K562 (cell line): Measurements from ENCODE around the gene RPS6KA4. TPM values are rescaled to one million over a fixed set of nuclear protein-coding genes. Genes with fewer than 3 reads are reported as not detected.

Experiments used
- BMI1 ChIP-seq: fragments of 150-350 bp; IDR thresholded peaks from 2 replicates; pipeline ENCODE4 v1.6.1; 2014; ENCODE audit warnings: low read length
- ELF1 ChIP-seq: fragments of 200-800 bp; sonication (Bioruptor generic); IDR thresholded peaks from 2 replicates; pipeline ENCODE4 v1.6.1; 2016; ENCODE audit warnings: missing genetic modification characterization, missing compliant biosample characterization
- SMAD2 ChIP-seq: fragments of 150-350 bp; IDR thresholded peaks from 2 replicates; pipeline ENCODE4 v1.6.1; 2014; ENCODE audit warnings: low read depth, mild to moderate bottlenecking, low read length
- SMARCA4 ChIP-seq: fragments of 450-650 bp; IDR thresholded peaks from 2 replicates; pipeline ENCODE4 v1.6.1; 2016
- polyA plus RNA-seq, 8 experiments: library from polyadenylated mRNA; depleted of rRNA in 4 of 8; stranded (reverse) in 5 of 8; unstranded in 3 of 8; fragments of >200 nt; fragmentation: Nextera tagmentation in 2 of 8; fragmentation: Illumina TruSeq in 1 of 8; extraction: Ambion mirVana in 2 of 8; extraction: Trizol in 1 of 8; gene quantifications; 2 replicates each; pipeline versions ENCODE4 v1.2.1 to v1.2.3, GENCODE V29; 2011 to 2014; ENCODE audit warnings: inconsistent platforms in 1 of 8, missing spikeins in 1 of 8
- total RNA-seq, 7 experiments: library from RNA; depleted of rRNA in 6 of 7; stranded (reverse); fragments of >200 nt in 6 of 7; fragmentation: Illumina TruSeq in 2 of 7; extraction: Trizol in 2 of 7; gene quantifications; 2 replicates each; pipeline versions ENCODE4 v1.2.1 to v1.2.3, GENCODE V29; 2011 to 2021; ENCODE audit warnings: low replicate concordance in 1 of 7
- TF ChIP-seq, protein P1 (sequence below): sonication (generic); formaldehyde crosslinking; IDR thresholded peaks from 2 replicates; pipeline ENCODE4 v1.8.0; 2022; ENCODE audit warnings: mild to moderate bottlenecking, low read depth, missing genetic modification reagents
- TF ChIP-seq, protein P2 (sequence below): fragments of 450-650 bp; IDR thresholded peaks from 2 replicates; pipeline ENCODE4 v1.6.1; 2016; ENCODE audit warnings: missing biosample characterization, missing genetic modification characterization
- TF ChIP-seq, protein P3 (sequence below): fragments of 250-450 bp; sonication (Bioruptor Pico); IDR thresholded peaks from 2 replicates; pipeline ENCODE4 v1.4.0; 2020; ENCODE audit warnings: borderline replicate concordance
- TF ChIP-seq, protein P4 (sequence below): fragments of 250-450 bp; sonication (Bioruptor Pico); IDR thresholded peaks from 2 replicates; pipeline ENCODE4 v1.4.0; 2020; ENCODE audit warnings: mild to moderate bottlenecking, moderate library complexity, borderline replicate concordance
- TF ChIP-seq, protein P5 (sequence below): fragments of 250-450 bp; sonication (Bioruptor Pico); IDR thresholded peaks from 2 replicates; pipeline ENCODE4 v1.4.0; 2020
- TF ChIP-seq, protein P6 (sequence below): sonication (generic); formaldehyde crosslinking; IDR thresholded peaks from 2 replicates; pipeline ENCODE4 v1.8.0; 2023; ENCODE audit warnings: missing genetic modification reagents, mild to moderate bottlenecking, borderline replicate concordance
- TF ChIP-seq, protein P7 (sequence below): sonication (generic); formaldehyde crosslinking; IDR thresholded peaks from 2 replicates; pipeline ENCODE4 v1.9.0; 2022; ENCODE audit warnings: mild to moderate bottlenecking, missing genetic modification reagents
- TF ChIP-seq, protein P8 (sequence below): fragments of 250-450 bp; sonication (Bioruptor Pico); IDR thresholded peaks from 2 replicates; pipeline ENCODE4 v1.6.1; 2021; ENCODE audit warnings: mild to moderate bottlenecking

The RPS6KA4 gene
- total and polyA plus RNA-seq, 9 of the 15 experiments (the other 6 are each of a cell fraction or from before 2014, with no cell fraction given), result 0.15 to 23.8 (median 9.8) TPM

DNA sequence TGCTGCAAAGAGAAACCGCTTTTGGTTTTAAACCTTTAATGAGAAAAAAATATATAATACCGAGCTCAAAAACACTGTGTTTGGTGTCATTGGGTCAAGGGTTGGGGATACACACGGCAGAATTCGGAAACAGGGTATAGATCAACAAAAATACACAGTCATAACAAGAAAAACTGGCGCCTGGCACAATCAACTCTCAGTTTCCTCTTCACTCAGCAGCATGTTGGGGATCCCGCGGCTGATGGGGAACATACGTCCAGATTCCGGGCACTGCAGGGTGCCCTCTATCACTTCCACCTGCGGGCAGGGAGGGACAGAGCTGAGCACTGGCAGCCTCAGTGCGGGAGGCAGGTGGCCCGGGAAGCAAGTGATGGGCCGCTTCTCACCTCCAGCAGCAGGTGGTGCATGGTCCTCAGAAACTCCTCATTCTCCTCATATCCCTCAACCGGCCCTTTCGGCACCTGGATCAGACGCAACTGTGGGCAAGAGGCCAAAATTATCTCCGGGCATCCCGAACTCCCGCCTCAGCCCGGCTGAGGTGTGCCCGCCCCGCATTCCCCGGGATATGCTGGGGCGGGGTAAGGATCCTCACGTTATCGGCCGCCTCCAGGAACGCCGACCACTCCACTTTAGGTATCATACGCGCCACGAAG, 42.2 kb upstream of the RPS6KA4 start (continued):
- TF ChIP-seq, protein P1, sequence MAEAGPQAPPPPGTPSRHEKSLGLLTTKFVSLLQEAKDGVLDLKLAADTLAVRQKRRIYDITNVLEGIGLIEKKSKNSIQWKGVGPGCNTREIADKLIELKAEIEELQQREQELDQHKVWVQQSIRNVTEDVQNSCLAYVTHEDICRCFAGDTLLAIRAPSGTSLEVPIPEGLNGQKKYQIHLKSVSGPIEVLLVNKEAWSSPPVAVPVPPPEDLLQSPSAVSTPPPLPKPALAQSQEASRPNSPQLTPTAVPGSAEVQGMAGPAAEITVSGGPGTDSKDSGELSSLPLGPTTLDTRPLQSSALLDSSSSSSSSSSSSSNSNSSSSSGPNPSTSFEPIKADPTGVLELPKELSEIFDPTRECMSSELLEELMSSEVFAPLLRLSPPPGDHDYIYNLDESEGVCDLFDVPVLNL (CRISPR knock-in tag), result 0 out of 2 replicates have a peak, but pooled peaks have one; percentile 16
- TF ChIP-seq, protein P2, sequence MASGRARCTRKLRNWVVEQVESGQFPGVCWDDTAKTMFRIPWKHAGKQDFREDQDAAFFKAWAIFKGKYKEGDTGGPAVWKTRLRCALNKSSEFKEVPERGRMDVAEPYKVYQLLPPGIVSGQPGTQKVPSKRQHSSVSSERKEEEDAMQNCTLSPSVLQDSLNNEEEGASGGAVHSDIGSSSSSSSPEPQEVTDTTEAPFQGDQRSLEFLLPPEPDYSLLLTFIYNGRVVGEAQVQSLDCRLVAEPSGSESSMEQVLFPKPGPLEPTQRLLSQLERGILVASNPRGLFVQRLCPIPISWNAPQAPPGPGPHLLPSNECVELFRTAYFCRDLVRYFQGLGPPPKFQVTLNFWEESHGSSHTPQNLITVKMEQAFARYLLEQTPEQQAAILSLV (tag), result no peak
- TF ChIP-seq SMAD2 (no peak), BMI1 (no peak), SMARCA4 (0 out of 2 replicates have a peak, but pooled peaks have one; percentile 19), ELF1 (tag) (no peak)
- TF ChIP-seq, protein P3, sequence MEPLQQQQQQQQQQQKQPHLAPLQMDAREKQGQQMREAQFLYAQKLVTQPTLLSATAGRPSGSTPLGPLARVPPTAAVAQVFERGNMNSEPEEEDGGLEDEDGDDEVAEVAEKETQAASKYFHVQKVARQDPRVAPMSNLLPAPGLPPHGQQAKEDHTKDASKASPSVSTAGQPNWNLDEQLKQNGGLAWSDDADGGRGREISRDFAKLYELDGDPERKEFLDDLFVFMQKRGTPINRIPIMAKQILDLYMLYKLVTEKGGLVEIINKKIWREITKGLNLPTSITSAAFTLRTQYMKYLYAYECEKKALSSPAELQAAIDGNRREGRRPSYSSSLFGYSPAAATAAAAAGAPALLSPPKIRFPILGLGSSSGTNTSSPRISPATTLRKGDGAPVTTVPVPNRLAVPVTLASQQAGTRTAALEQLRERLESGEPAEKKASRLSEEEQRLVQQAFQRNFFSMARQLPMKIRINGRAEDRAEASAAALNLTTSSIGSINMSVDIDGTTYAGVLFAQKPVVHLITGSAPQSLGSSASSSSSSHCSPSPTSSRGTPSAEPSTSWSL (CRISPR knock-in tag), result no peak
- TF ChIP-seq, protein P4, sequence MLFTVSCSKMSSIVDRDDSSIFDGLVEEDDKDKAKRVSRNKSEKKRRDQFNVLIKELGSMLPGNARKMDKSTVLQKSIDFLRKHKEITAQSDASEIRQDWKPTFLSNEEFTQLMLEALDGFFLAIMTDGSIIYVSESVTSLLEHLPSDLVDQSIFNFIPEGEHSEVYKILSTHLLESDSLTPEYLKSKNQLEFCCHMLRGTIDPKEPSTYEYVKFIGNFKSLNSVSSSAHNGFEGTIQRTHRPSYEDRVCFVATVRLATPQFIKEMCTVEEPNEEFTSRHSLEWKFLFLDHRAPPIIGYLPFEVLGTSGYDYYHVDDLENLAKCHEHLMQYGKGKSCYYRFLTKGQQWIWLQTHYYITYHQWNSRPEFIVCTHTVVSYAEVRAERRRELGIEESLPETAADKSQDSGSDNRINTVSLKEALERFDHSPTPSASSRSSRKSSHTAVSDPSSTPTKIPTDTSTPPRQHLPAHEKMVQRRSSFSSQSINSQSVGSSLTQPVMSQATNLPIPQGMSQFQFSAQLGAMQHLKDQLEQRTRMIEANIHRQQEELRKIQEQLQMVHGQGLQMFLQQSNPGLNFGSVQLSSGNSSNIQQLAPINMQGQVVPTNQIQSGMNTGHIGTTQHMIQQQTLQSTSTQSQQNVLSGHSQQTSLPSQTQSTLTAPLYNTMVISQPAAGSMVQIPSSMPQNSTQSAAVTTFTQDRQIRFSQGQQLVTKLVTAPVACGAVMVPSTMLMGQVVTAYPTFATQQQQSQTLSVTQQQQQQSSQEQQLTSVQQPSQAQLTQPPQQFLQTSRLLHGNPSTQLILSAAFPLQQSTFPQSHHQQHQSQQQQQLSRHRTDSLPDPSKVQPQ (CRISPR knock-in tag), result no peak
- TF ChIP-seq, protein P5, sequence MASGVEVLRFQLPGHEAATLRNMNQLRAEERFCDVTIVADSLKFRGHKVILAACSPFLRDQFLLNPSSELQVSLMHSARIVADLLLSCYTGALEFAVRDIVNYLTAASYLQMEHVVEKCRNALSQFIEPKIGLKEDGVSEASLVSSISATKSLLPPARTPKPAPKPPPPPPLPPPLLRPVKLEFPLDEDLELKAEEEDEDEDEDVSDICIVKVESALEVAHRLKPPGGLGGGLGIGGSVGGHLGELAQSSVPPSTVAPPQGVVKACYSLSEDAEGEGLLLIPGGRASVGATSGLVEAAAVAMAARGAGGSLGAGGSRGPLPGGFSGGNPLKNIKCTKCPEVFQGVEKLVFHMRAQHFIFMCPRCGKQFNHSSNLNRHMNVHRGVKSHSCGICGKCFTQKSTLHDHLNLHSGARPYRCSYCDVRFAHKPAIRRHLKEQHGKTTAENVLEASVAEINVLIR, result no peak
- TF ChIP-seq, protein P6, sequence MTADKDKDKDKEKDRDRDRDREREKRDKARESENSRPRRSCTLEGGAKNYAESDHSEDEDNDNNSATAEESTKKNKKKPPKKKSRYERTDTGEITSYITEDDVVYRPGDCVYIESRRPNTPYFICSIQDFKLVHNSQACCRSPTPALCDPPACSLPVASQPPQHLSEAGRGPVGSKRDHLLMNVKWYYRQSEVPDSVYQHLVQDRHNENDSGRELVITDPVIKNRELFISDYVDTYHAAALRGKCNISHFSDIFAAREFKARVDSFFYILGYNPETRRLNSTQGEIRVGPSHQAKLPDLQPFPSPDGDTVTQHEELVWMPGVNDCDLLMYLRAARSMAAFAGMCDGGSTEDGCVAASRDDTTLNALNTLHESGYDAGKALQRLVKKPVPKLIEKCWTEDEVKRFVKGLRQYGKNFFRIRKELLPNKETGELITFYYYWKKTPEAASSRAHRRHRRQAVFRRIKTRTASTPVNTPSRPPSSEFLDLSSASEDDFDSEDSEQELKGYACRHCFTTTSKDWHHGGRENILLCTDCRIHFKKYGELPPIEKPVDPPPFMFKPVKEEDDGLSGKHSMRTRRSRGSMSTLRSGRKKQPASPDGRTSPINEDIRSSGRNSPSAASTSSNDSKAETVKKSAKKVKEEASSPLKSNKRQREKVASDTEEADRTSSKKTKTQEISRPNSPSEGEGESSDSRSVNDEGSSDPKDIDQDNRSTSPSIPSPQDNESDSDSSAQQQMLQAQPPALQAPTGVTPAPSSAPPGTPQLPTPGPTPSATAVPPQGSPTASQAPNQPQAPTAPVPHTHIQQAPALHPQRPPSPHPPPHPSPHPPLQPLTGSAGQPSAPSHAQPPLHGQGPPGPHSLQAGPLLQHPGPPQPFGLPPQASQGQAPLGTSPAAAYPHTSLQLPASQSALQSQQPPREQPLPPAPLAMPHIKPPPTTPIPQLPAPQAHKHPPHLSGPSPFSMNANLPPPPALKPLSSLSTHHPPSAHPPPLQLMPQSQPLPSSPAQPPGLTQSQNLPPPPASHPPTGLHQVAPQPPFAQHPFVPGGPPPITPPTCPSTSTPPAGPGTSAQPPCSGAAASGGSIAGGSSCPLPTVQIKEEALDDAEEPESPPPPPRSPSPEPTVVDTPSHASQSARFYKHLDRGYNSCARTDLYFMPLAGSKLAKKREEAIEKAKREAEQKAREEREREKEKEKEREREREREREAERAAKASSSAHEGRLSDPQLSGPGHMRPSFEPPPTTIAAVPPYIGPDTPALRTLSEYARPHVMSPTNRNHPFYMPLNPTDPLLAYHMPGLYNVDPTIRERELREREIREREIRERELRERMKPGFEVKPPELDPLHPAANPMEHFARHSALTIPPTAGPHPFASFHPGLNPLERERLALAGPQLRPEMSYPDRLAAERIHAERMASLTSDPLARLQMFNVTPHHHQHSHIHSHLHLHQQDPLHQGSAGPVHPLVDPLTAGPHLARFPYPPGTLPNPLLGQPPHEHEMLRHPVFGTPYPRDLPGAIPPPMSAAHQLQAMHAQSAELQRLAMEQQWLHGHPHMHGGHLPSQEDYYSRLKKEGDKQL, result no peak
- TF ChIP-seq, protein P7, sequence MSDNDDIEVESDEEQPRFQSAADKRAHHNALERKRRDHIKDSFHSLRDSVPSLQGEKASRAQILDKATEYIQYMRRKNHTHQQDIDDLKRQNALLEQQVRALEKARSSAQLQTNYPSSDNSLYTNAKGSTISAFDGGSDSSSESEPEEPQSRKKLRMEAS (CRISPR knock-in tag), result peak; percentile 45; the same call in 1 of the 2 replicates
- TF ChIP-seq, protein P8, sequence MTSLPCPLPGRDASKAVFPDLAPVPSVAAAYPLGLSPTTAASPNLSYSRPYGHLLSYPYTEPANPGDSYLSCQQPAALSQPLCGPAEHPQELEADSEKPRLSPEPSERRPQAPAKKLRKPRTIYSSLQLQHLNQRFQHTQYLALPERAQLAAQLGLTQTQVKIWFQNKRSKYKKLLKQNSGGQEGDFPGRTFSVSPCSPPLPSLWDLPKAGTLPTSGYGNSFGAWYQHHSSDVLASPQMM (CRISPR knock-in tag), result no peak
